ENCODE data around the gene TRIM2.

Gene TRIM2

GRCh38 chr4:153223930-153224329 lies 19.7 kb downstream of the TRIM2 start:
- DNase-seq = no peak

- no peak for DNase-seq
Measured at GRCh38 chr4:153224474-153224873, 20.2 kb downstream of the TRIM2 start.

- DNase-seq = no peak
Measured at GRCh38 chr4:153227469-153228075, 23.3 kb downstream of the TRIM2 start.

- no peak for DNase-seq
Measured at GRCh38 chr4:153228512-153229140, 24.4 kb downstream of the TRIM2 start.

- DNase-seq = no peak
Measured at GRCh38 chr4:153229545-153229944, 25.3 kb downstream of the TRIM2 start.

GRCh38 chr4:153232768-153233167 lies 28.5 kb downstream of the TRIM2 start:
- no peak for DNase-seq

GRCh38 chr4:153233761-153234371 lies 29.6 kb downstream of the TRIM2 start:
- DNase-seq = no peak

- no peak for DNase-seq
Measured at GRCh38 chr4:153234885-153235284, 30.6 kb downstream of the TRIM2 start.

- no peak for DNase-seq
Measured at GRCh38 chr4:153238135-153238919, 34.1 kb downstream of the TRIM2 start.

GRCh38 chr4:153239409-153239808 lies 35.2 kb downstream of the TRIM2 start:
- DNase-seq = no peak

GRCh38 chr4:153241295-153241694 lies 37.1 kb downstream of the TRIM2 start:
- DNase-seq = no peak

- DNase-seq = no peak
Measured at GRCh38 chr4:153241970-153242838, 38.0 kb downstream of the TRIM2 start.

GRCh38 chr4:153242839-153243324 lies 38.6 kb downstream of the TRIM2 start:
- no peak for DNase-seq

- DNase-seq = no peak
Measured at GRCh38 chr4:153243468-153243867, 39.2 kb downstream of the TRIM2 start.

- DNase-seq = no peak
Measured at GRCh38 chr4:153244969-153245368, 40.7 kb downstream of the TRIM2 start.

- DNase-seq = no peak
Measured at GRCh38 chr4:153245775-153246174, 41.5 kb downstream of the TRIM2 start.

GRCh38 chr4:153246446-153247115 lies 42.3 kb downstream of the TRIM2 start:
- no peak for DNase-seq

- DNase-seq = no peak
Measured at GRCh38 chr4:153247116-153247490, 42.9 kb downstream of the TRIM2 start.

GRCh38 chr4:153248641-153249198 lies 44.5 kb downstream of the TRIM2 start:
- no peak for DNase-seq

GRCh38 chr4:153249199-153250041 lies 45.2 kb downstream of the TRIM2 start:
- DNase-seq = peak; percentile 87

GRCh38 chr4:153252122-153252521 lies 47.9 kb downstream of the TRIM2 start:
- no peak for DNase-seq
